Transverse colon (tissue), 4 donors: ENCODE results near the gene BOC. TPM values are rescaled to one million over a fixed set of nuclear protein-coding genes. Genes with fewer than 3 reads are reported as not detected.

ENCODE experiments used
- DNase-seq: peaks from one replicate; pipeline ENCODE4 v3.0.0-alpha.2; 2019
- H3K27ac ChIP-seq, 4 donors: fragments of 200-600 bp; sonication (generic); 2 replicates each; pipeline ENCODE4 v1.5.1; 2016 to 2018; ENCODE audit warnings: inconsistent platforms in 4 of 4
- H3K27me3 ChIP-seq: fragments of 200-600 bp; sonication (generic); 2 replicates; pipeline ENCODE4 v1.5.1; 2017; ENCODE audit warnings: inconsistent platforms
- H3K36me3 ChIP-seq, 4 donors: fragments of 200-600 bp; sonication (generic); 2 replicates each; pipeline ENCODE4 v1.5.1; 2017 to 2019; ENCODE audit warnings: inconsistent platforms in 4 of 4
- H3K4me1 ChIP-seq, 4 donors: fragments of 200-600 bp; sonication (generic); 2 replicates each; pipeline ENCODE4 v1.5.1; 2017 to 2020; ENCODE audit warnings: inconsistent platforms in 4 of 4
- H3K4me3 ChIP-seq, 4 donors: fragments of 200-600 bp; sonication (generic); 1 replicate in 1 of 4; 2 replicates in 3 of 4; pipeline versions ENCODE4 v1.5.1 to v1.6.1; 2017 to 2019; ENCODE audit warnings: inconsistent platforms in 4 of 4
- H3K9me3 ChIP-seq, 2 donors: fragments of 200-600 bp; sonication (generic); 2 replicates each; pipeline ENCODE4 v1.5.1; 2017 to 2019; ENCODE audit warnings: inconsistent platforms in 2 of 2
- EP300 ChIP-seq: sonication (generic); formaldehyde crosslinking; IDR thresholded peaks from one replicate; pipeline ENCODE4 v1.6.1; 2017; ENCODE audit warnings: antibody characterized with exemption, low read depth
- POLR2A ChIP-seq: fragments of 450-650 bp; IDR thresholded peaks from one replicate; pipeline ENCODE4 v1.6.1; 2016; ENCODE audit warnings: antibody characterized with exemption, mild to moderate bottlenecking, moderate library complexity
- POLR2AphosphoS5 ChIP-seq, 3 donors: sonication (generic); formaldehyde crosslinking; IDR thresholded peaks; one replicate each; pipeline ENCODE4 v1.6.1; 2016; ENCODE audit warnings: antibody characterized with exemption in 3 of 3
- WGBS, 2 donors: methylation state at CpG; one replicate each; pipeline ENCODE4 v1.1.5; 2018; ENCODE audit warnings: low coverage in 1 of 2; 5-methylcytosine and 5-hydroxymethylcytosine counted together
- in situ Hi-C, 4 donors: fragments of 200-750 bp; cut with MboI; loops; one replicate each; pipeline versions ENCODE4 v1.15.0 to v1.15.1; 2017; ENCODE audit warnings: low sequenced_read_pairs in 3 of 4, low pct_ligation_motif_present in 1 of 4, low pct_unique_long_range_greater_than_20kb in 1 of 4
- intact Hi-C: fragments of 100-400 bp; cut with DNase I; formaldehyde crosslinking; loops from one replicate; pipeline ENCODE4 v1.15.1; 2023; ENCODE audit warnings: low total_unique reads
- total RNA-seq, 4 donors: library from RNA; depleted of rRNA; stranded (reverse); fragments of >200 nt; gene quantifications; one replicate each; pipeline ENCODE4 v1.1.0, GENCODE V29; 2016
- TF ChIP-seq, protein P1 (sequence below), 5 experiments: fragments of 200-600 bp in 3 of 5; fragments of 450-650 bp in 2 of 5; sonication (generic) in 3 of 5; IDR thresholded peaks; 1 replicate in 2 of 5; 2 replicates in 3 of 5; pipeline ENCODE4 v1.5.1; 2016 to 2017; ENCODE audit warnings: antibody characterized with exemption in 5 of 5, inconsistent platforms in 3 of 5, mild to moderate bottlenecking in 2 of 5, moderate library complexity in 1 of 5

Gene BOC
- total RNA-seq, 4 donors from 2014 or later: 15.2 to 77.4 (median 45.4) TPM

DNA sequence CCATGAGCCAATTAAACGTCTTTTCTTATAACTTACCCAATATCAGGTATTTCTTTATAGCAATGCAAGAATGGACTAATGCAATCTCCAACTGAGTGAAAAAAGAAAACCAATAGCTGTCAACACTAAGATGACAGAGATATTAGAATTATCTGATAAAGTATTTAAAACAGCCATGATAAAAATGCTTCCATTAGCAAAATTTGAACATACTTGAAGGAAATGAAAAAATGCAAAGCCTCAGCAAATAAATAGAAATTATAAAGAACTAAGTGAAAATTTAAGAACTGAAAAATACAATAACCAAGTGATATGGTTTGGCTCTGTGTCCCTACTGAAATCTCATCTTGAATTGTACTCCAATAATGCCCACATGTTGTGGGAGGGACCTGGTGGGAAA lies 99.6 kb downstream of the BOC start:
- 73 to 89% methylated on average over 1 of the region's 1 CpG for WGBS, 2 donors
- no peak for DNase-seq
- Histone ChIP-seq H3K4me1 (no peaks in the 10 kb centered on the region), H3K4me3 (no peak overlapping the region), H3K9me3 (peaks cover 13 to 17% of the 10 kb centered on the region in 2 donors), H3K36me3 (peaks cover 0 to 12% (median 0%) of the 10 kb centered on the region in 4 donors), H3K27me3 (no peaks in the 10 kb centered on the region), H3K27ac (no peak overlapping the region)
- TF ChIP-seq, protein P1, sequence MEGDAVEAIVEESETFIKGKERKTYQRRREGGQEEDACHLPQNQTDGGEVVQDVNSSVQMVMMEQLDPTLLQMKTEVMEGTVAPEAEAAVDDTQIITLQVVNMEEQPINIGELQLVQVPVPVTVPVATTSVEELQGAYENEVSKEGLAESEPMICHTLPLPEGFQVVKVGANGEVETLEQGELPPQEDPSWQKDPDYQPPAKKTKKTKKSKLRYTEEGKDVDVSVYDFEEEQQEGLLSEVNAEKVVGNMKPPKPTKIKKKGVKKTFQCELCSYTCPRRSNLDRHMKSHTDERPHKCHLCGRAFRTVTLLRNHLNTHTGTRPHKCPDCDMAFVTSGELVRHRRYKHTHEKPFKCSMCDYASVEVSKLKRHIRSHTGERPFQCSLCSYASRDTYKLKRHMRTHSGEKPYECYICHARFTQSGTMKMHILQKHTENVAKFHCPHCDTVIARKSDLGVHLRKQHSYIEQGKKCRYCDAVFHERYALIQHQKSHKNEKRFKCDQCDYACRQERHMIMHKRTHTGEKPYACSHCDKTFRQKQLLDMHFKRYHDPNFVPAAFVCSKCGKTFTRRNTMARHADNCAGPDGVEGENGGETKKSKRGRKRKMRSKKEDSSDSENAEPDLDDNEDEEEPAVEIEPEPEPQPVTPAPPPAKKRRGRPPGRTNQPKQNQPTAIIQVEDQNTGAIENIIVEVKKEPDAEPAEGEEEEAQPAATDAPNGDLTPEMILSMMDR (IDR thresholded peaks at IDR 0.05): no peak
- no peak for TF ChIP-seq EP300
- TF ChIP-seq POLR2AphosphoS5 (IDR thresholded peaks at IDR 0.05): no peak
- no peak for TF ChIP-seq POLR2A
- intact Hi-C loops: no loop called here
- in situ Hi-C loops: no loop called here

DNA sequence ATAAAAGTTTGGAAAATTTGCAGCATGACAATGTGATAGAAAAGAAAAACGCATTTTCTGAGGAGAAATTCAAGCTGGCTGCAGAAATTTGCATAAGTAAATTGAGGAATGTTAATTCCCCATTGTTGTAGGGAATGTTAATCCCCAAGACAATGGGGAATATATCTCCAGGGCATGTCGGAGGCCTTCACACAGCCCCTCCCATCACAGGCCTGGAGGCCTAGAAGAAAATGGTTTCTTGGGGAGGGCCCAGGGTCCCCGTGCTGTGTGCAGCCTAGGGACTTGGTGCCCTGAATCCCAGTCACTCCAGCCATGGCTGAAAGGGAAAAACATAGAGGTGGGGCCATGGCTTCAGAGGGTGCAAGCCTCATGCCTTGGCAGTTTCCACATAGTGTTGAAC lies 101.1 kb downstream of the BOC start:
- H3K4me3 ChIP-seq: no peak overlapping the region
- intact Hi-C loops: no loop called here
- H3K36me3 ChIP-seq: peaks cover 0 to 19% (median 0%) of the 10 kb centered on the region in 4 donors

DNA sequence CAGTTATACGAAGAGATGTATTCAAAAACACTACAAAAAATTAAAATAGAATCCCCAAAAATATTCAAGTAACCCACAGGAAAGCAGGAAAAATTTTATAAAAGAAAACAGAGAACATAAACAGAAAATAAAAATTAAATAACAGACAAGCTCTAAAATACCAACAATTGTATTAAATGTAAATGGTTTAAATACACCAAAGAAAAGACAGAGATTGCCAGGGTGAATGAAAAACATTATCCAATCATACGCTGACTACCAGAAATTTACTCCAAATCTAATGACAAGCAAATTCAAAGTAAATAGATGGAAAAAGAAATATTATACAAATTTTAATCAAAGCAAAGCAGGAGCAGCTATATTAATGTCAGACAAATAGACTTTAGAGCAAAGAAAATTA lies 103.6 kb downstream of the BOC start:
- H3K27ac ChIP-seq: no peak overlapping the region
- peaks cover 0 to 19% (median under 1%) of the 10 kb centered on the region in 4 donors for H3K36me3 ChIP-seq
- no peaks in the 10 kb centered on the region for H3K27me3 ChIP-seq
- 88 to 98% methylated on average over 2 of the region's 2 CpGs for WGBS, 2 donors
- peaks cover 13 to 19% of the 10 kb centered on the region in 2 donors for H3K9me3 ChIP-seq
- H3K4me3 ChIP-seq: no peak overlapping the region
- DNase-seq: no peak
- TF ChIP-seq, protein P1 (IDR thresholded peaks at IDR 0.05): no peak
- TF ChIP-seq POLR2A: no peak
- no peak for TF ChIP-seq POLR2AphosphoS5 (IDR thresholded peaks at IDR 0.05)
- no peak for TF ChIP-seq EP300
- H3K4me1 ChIP-seq: no peaks in the 10 kb centered on the region
- in situ Hi-C loops (no loop called here), intact Hi-C loops (no loop called here)

More for the DNA sequence above, 101.1 kb downstream of the BOC start:
- Histone ChIP-seq H3K27me3 (no peaks in the 10 kb centered on the region), H3K4me1 (no peaks in the 10 kb centered on the region), H3K9me3 (peaks cover 13 to 19% of the 10 kb centered on the region in 2 donors), H3K27ac (no peak overlapping the region)
- 94 to 100% methylated on average over 1 to 3 of the region's 3 CpGs for WGBS, 2 donors
- in situ Hi-C loops: no loop called here
- DNase-seq: no peak
- TF ChIP-seq, protein P1 (IDR thresholded peaks at IDR 0.05): no peak
- TF ChIP-seq POLR2A: no peak
- TF ChIP-seq POLR2AphosphoS5 (IDR thresholded peaks at IDR 0.05): no peak
- no peak for TF ChIP-seq EP300

DNA sequence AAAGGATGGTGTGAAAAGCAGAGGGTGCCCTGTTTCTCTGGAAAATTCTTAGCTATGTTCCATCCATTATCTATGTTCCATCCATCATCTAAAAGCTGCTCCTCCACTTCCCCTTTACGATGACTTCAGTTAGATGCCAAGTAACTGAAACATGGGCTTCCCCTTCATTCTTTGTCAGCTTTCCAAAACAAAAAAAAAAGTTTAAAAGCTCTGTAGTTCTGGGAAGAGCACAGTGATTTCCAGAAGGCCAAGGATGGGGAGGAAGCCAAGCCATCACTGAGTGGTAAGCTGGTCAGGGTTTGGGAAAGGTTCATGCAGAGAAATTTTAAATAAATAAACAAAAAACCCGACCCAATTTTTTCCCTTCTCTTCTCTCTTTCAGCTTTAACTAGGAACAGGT lies 118.4 kb downstream of the BOC start:
- in situ Hi-C loops: no loop called here
- Histone ChIP-seq H3K27me3 (no peaks in the 10 kb centered on the region), H3K4me3 (no peak overlapping the region), H3K36me3 (peaks cover 0 to 7% (median 0%) of the 10 kb centered on the region in 4 donors), H3K4me1 (no peaks in the 10 kb centered on the region), H3K27ac (no peak overlapping the region), H3K9me3 (no peaks in the 10 kb centered on the region)
- DNase-seq: no peak
- WGBS, 2 donors: 51 to 58% methylated on average over 2 of the region's 2 CpGs
- TF ChIP-seq EP300 (no peak), POLR2A (no peak), POLR2AphosphoS5 (IDR thresholded peaks at IDR 0.05) (no peak)
- TF ChIP-seq, protein P1 (IDR thresholded peaks at IDR 0.05): no peak
- intact Hi-C loops: no loop called here
